ENCODE measurements around the gene IFT122.
"Not testable (repeated sequence)": the region's sequence is repeated elsewhere in the genome, so short reads cannot be mapped to it uniquely, and the experiment has no call there.

The IFT122 gene

DNA sequence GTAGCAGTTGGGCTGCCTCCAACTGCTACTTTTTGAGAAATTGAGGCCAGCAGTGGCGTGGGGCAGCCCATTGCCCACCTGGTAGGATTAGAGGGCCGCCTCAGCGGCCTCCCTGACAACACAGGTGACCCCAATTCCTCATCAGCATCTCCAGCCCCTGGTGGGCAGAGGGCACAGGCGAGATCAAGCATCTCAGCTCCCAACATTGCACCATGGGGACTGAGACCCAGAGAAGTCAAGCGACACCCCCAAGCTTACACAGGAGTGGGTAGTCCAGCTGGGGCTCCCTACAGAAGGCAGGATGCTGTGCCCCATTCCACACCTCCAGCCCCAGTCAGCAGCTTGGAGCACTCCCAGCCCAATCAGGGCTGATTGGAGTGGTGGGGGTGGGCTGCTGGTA is 102.7 kb downstream of the IFT122 start:
- no peak for DNase-seq

- no peak for DNase-seq
Measured at GRCh38 chr3:129543156-129543790, 103.2 kb downstream of the IFT122 start, which contains the start of gene H1-8. H1-8 (plus strand) TSS chr3:129543175; CDS start chr3:129543219, 44 bp downstream.

DNA sequence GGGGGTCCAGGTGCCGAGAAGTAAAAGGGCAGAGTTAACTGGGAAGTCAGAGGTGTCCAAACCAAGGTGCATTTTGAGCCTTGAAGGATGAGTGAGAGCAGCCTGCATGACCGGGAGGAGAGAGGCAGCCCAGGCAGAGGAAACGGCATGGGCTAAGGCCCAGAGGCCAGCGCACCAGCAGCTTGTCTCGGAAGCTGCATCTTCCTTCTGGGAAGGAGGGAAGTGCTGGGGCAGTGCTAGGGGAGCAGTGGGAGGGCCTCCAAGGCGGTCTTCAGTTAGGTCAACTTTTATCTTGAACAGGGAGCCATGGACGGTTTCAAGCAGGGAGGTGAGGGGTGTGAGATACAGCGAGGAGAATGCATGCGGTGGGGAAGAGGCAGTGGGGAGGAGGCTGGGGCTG is 104.0 kb downstream of the IFT122 start:
- no peak for DNase-seq

- DNase-seq = not testable (repeated sequence)
Measured at GRCh38 chr3:129545951-129546350, 105.9 kb downstream of the IFT122 start.

- DNase-seq = no peak
Measured at GRCh38 chr3:129547241-129547640, 107.2 kb downstream of the IFT122 start.

GRCh38 chr3:129548104-129548965 is 108.3 kb downstream of the IFT122 start:
- no peak for DNase-seq

GRCh38 chr3:129549006-129549800 is 109.2 kb downstream of the IFT122 start:
- DNase-seq = no peak

GRCh38 chr3:129549805-129550204 is 109.8 kb downstream of the IFT122 start:
- no peak for DNase-seq

GRCh38 chr3:129552287-129553050 is 112.4 kb downstream of the IFT122 start:
- no peak for DNase-seq

- DNase-seq = no peak
Measured at GRCh38 chr3:129553171-129553570, 113.1 kb downstream of the IFT122 start.

- DNase-seq = no peak
Measured at GRCh38 chr3:129553719-129554118, 113.7 kb downstream of the IFT122 start.

DNA sequence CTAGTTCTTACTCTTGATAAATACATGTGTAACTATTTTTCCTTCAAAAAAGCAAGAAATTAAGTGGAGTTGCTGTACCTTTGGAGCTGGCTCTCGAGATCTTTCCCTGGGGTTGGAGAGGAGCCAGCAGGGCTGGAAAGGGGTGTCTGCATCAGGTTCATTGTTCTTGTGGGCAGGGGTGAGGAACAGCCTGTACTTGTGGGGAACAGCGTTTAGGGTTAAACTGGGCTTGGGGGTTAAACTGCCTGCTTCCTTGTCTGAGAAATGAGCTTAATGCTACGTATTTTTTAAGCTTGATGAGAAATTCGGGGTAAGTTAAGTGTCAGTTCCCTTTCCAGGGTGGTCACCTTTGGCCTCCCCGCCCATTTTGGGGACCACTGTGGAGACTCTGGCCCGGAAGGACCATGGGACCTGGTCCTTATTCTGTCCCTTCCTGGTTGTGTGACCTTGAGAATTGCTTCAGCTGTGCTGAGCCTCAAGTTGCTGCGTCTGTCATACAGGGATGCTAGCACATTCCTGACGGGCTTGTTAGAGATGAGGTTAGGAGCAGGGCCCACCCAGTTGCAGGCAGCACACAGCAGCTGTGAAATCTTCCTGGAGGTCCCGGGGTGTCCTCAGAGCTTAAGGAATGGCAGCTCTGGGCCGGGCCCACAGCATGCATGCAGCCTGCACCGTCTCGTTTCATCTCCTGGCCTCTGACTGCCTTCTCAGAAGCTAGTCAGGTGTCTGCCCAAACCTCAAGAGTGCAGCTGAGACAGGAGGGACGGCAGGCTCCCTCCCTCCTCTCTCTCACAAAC is 114.5 kb downstream of the IFT122 start:
- no peak for DNase-seq

GRCh38 chr3:129555153-129555550 is 115.1 kb downstream of the IFT122 start:
- DNase-seq = no peak

DNA sequence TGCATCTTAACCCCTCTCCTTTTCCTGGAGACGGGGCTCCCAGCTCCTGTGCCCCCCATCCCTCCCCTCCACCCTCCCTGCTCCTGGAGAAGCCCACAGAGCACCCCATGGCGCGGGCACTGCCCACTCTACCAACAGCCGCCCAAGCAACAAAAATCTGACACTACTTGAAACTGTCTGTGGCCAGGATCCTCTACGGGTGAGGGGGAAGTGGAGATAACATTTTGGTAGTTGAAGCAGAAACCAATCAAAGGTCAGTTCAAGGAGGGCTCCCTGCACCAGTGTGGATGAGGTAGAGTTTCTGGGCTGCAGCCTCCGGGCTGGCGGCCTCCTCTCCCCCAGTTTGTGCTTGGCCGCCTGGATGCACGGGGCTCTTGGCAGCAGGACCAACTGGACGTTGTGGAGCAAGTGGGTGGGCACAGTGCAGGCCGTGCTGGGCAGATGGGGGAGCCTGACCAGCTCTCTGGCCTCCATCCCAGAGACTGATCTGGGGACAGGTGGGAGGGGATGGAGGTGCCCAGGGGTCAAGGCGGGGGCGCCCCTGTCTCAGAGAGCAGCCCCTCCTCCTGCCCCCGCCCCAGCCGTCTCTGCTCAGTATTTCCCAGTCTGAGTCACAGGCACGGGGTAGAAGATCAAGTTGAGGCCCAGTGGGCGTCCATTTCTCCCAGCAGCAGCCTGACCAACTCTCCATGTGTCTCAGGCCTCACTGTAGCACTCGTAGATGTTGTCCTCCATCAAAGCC is 115.8 kb downstream of the IFT122 start:
- no peak for DNase-seq

- no peak for DNase-seq
Measured at GRCh38 chr3:129556358-129556695, 116.3 kb downstream of the IFT122 start.

- DNase-seq = no peak
Measured at GRCh38 chr3:129556890-129557547, 117.0 kb downstream of the IFT122 start.

GRCh38 chr3:129557548-129557894 is 117.5 kb downstream of the IFT122 start:
- DNase-seq = no peak

DNA sequence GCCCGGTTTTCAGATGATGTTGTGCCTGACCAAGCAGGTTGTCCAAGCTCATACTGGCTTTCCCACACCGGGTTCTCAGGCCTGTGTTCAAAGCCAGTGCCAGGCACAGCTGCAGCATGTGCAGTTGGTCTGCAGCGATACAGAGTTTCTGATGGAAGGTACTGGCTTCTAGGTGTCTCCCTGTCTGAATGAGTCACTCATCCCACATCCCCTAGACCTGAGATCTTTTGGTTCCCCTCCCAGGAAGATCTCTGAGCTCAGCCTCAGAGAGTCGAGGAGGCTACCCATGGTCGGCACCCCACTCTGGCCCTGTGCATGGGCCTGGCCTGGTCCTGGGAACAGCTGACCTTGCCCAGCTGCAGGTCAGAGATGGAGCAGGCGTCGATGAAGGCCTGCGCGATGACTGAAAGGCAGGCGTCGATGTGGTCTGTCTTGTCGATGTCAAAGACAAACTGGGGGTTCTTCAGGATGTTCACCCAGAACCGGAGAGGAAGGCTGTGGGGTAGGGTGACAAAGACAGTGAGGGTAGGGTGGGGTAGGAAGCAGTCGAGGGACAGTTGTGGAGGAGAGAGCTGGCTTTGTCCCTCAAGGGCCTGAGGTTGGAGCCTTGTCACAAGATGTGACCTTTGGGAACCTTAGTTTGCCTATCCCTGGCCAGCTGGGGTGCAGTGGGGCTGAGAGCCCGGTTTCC is 118.2 kb downstream of the IFT122 start:
- DNase-seq = no peak

GRCh38 chr3:129558772-129559564 is 118.9 kb downstream of the IFT122 start:
- DNase-seq = no peak

Data from activated CD4-positive, alpha-beta T cell treated with anti-CD3 and anti-CD28 coated beads, Interleukin-10, Interleukin-2, amounts not matched to agents 100 ng/mL and 50 ng/mL, durations not matched to agents 16 hours and 8 hours (primary cell).